Raji (cell line): Measurements from ENCODE around the gene AFG3L2.
A peak's percentile ranks its signal among the peaks of the same experiment; 100 is the strongest.

Experiments
- POLR2A ChIP-seq: IDR thresholded peaks from 2 replicates; pipeline ENCODE4 v1.6.1; 2011; ENCODE audit warnings: low read depth, low read length, control low read depth; ENCODE audit not compliant: insufficient read depth

The AFG3L2 gene

GRCh38 chr18:12403601-12404506, 26.8 kb upstream of the AFG3L2 start:
- TF ChIP-seq POLR2A = no peak

GRCh38 chr18:12401881-12402280, 24.9 kb upstream of the AFG3L2 start:
- TF ChIP-seq POLR2A = no peak

- no peak for TF ChIP-seq POLR2A
Measured at GRCh38 chr18:12399231-12399630, 22.2 kb upstream of the AFG3L2 start.

- TF ChIP-seq POLR2A = no peak
Measured at GRCh38 chr18:12398625-12399024, 21.6 kb upstream of the AFG3L2 start.

GRCh38 chr18:12397793-12398192, 20.8 kb upstream of the AFG3L2 start:
- TF ChIP-seq POLR2A = no peak

GRCh38 chr18:12397254-12397653, 20.2 kb upstream of the AFG3L2 start:
- TF ChIP-seq POLR2A = no peak

- TF ChIP-seq POLR2A = no peak
Measured at GRCh38 chr18:12394428-12394827, 17.4 kb upstream of the AFG3L2 start.

- no peak for TF ChIP-seq POLR2A
Measured at GRCh38 chr18:12393998-12394397, 17.0 kb upstream of the AFG3L2 start.

- no peak for TF ChIP-seq POLR2A
Measured at GRCh38 chr18:12393510-12393909, 16.5 kb upstream of the AFG3L2 start.

GRCh38 chr18:12391487-12392165, 14.6 kb upstream of the AFG3L2 start:
- TF ChIP-seq POLR2A = no peak

- no peak for TF ChIP-seq POLR2A
Measured at GRCh38 chr18:12388442-12388841, 11.4 kb upstream of the AFG3L2 start.

- no peak for TF ChIP-seq POLR2A
Measured at GRCh38 chr18:12384261-12384660, 7.2 kb upstream of the AFG3L2 start.

GRCh38 chr18:12377556-12378197, 650 bp upstream of the AFG3L2 start:
- TF ChIP-seq POLR2A = peak; percentile 68; the same call in 1 of the 2 replicates

GRCh38 chr18:12376034-12376753, 833 bp downstream of the AFG3L2 start:
- no peak for TF ChIP-seq POLR2A

- TF ChIP-seq POLR2A = no peak
Measured at GRCh38 chr18:12374401-12374800, 2.6 kb downstream of the AFG3L2 start.

GRCh38 chr18:12373771-12374116, 3.3 kb downstream of the AFG3L2 start:
- no peak for TF ChIP-seq POLR2A
